Measurements from ENCODE around the gene MAP1LC3A.
A peak's percentile ranks its signal among the peaks of the same experiment; 100 is the strongest.

MAP1LC3A gene

GRCh38 chr20:34549291-34549928, 9.1 kb upstream of the MAP1LC3A start:
- DNase-seq (ENCODE audit: low spot score) = peak; percentile 77

DNA sequence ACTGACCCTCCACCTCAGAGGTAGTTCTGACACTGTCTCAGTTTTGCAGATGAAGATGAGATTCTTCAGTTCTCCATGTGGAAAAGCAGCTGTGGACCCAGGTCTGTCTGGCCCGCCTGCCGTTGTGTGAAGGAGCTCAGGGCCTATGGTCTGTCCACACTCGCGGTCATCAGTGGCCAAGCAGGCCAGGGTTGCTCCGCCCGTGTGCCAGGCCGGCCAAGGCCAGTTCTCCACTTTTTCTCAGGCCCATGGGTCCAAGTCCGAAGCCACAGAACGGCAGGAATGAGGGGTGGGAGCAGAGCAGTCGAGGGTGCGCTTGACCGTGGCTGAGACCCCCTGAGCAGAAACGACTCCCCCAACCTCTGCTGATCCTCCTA, 8.6 kb upstream of the MAP1LC3A start:
- DNase-seq (ENCODE audit: low spot score) = no peak

DNA sequence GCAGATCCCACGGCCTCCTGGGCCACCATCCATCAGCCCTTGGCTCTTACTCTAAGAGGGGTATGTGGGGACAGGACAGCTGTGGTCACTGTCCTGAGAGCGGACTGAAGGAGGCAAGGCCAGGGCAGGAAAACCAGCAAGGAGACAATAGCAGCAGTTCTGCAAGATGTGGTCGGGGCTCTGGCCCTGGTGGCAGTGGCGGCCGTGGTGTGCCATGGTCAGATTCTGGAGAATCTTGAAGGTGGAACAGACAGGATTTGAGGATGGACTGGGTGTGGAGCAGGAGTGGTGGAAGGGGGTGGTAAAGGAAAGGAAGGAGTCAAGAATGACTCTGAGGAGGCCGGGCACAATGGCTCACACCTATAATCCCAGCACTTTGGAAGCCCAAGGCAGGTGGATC, 5.9 kb upstream of the MAP1LC3A start:
- DNase-seq (ENCODE audit: low spot score) = no peak

- DNase-seq (ENCODE audit: low spot score) = no peak
Observed at GRCh38 chr20:34553366-34553867, 5.1 kb upstream of the MAP1LC3A start.

DNA sequence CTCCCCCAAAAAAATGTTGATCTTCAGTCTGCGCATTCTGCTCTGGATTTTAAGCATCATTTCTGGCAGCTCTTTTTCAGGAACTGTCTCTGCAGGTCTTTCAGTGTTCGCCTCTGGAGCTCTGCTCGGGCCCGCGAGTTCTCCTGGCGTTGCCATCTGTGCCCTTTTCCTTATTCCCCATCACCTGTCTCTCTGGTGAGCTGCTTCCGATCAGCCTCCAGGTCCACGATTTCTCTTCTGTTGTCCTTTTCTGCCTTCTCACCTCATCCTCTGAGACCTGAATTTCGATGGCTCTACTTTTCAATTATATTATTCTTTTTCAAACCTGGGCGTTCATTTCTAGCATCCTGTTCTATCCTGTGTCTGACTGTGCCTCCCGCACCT, 590 bp upstream of the MAP1LC3A start:
- DNase-seq (ENCODE audit: low spot score) = no peak

DNA sequence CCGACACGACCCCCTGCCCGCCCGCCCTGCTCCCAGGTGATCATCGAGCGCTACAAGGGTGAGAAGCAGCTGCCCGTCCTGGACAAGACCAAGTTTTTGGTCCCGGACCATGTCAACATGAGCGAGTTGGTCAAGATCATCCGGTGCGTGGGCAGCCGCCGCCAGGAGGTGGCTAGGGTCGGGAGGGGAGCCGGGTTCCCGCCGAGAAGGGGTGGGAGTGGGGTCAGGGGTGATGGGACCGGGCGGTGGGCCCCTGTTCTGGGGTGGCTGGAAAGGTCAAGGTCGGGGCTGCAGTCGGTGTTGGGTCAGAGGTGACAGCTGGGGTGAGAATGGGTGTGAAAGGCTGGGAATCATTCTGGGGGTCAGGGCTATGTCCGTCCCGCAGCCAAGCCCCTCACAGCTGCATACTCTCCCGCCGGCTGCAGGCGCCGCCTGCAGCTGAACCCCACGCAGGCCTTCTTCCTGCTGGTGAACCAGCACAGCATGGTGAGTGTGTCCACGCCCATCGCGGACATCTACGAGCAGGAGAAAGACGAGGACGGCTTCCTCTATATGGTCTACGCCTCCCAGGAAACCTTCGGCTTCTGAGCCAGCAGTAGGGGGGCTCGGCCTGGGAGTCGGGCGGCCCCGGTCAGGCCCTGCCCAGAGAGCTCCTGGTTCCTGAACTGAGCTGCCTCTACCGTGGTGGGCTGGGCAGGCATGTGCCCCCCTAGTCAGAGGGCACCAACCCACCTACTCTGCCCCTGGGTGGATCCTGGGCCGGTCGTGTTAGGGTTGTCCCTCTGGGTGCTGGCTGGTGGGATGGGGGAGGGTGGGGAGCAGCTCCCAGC, 1.0 kb downstream of the MAP1LC3A start:
- DNase-seq (ENCODE audit: low spot score) = peak; percentile 36

DNA sequence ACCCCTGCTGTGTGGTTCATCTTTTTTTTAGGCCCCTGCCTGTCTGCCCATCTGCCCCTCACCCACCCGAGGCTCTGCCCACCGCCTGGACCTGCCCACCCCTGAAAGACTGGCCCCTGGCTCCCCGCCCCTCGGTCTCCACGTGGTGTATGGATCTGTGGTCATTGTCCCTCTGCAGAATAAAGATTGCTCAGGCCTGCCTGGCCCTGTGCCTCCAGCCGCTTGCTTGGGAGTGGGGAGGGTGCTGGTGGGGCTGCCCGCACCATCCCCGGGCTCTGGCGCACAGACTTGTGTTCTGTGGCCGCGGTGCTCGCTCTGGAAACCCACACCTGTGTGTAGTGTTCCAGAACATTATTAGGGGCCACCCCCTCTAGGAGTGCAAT, 1.6 kb downstream of the MAP1LC3A start:
- no peak for DNase-seq (ENCODE audit: low spot score)

DNA sequence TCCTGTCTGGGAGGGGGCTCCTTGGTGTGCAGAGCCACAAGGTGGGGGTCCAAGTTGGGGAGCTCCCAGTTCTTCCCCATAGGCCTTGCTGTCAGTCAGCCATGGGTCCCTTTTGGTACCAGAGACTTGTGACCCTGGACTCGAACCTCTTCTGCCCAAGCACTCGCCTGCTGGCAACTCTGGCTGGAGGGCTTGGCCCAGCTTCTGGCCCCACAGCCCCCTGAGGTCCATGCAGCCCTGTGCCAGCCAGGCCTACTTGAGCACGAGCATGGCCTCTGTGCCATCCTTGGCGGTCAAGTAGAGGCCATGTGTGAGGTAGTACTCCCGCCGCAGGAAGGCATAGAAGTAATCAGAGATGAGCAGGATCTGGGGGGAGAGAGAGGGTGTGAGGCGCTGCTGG, 2.1 kb downstream of the MAP1LC3A start:
- no peak for DNase-seq (ENCODE audit: low spot score)

GRCh38 chr20:34561661-34562060, 3.1 kb downstream of the MAP1LC3A start:
- no peak for DNase-seq (ENCODE audit: low spot score)

- peak; percentile 72 for DNase-seq (ENCODE audit: low spot score)
Observed at GRCh38 chr20:34562641-34563040, 4.1 kb downstream of the MAP1LC3A start.

GRCh38 chr20:34564833-34565232, 6.3 kb downstream of the MAP1LC3A start:
- no peak for DNase-seq (ENCODE audit: low spot score)

GRCh38 chr20:34566978-34567891, 8.7 kb downstream of the MAP1LC3A start:
- no peak for DNase-seq (ENCODE audit: low spot score)

DNA sequence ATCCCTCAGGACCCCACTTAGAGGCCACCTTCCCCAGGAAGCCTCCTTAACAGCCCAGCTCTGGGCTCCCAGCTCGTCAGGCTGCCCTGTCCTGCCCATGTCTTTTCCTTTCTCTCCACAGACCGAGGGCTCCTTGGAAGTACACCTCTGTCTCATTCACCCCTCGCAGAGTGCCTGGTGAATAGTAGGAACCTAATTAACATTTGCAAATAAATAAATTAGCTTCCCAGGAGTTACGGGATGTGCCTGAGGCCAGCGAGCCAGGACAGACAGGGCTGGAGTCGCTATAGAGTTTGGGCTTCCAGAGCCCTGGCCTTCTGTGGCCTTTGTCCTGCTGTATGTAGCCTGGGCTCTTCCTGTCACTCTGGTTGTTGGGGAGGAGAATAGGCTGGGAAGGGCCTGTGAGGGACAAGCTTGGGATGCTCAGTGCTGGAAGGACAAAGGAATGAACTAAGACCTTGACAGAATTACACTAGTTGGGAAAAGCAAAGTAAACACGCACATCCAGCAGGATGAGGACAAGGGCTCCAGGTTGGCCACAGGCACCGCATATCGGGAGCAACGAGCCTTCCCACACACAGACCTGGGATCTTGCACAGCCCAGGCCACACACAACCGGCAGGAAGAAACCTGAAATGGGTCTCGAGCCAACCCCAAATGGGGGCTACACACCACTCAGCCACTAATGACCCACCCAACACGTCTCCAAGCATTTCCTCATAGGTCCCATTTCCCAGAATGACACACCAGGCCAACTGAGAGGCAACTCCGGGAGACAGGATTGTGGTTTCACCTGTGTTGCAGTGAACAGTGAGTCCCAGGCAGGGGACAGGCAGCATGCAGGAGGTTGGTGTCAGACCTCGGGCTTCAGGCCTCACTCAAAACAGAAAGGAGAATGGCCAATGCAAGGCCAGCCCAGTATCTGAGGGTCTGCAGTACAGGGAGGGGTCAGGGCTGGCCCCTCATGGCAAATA, 9.7 kb downstream of the MAP1LC3A start:
- no peak for DNase-seq (ENCODE audit: low spot score)

- DNase-seq (ENCODE audit: low spot score) = no peak
Observed at GRCh38 chr20:34569598-34569997, 11.1 kb downstream of the MAP1LC3A start.

- DNase-seq (ENCODE audit: low spot score) = no peak
Observed at GRCh38 chr20:34570859-34571306, 12.4 kb downstream of the MAP1LC3A start.

GRCh38 chr20:34571753-34572152, 13.2 kb downstream of the MAP1LC3A start:
- no peak for DNase-seq (ENCODE audit: low spot score)

GRCh38 chr20:34573541-34574300, 15.2 kb downstream of the MAP1LC3A start:
- DNase-seq (ENCODE audit: low spot score) = no peak

DNA sequence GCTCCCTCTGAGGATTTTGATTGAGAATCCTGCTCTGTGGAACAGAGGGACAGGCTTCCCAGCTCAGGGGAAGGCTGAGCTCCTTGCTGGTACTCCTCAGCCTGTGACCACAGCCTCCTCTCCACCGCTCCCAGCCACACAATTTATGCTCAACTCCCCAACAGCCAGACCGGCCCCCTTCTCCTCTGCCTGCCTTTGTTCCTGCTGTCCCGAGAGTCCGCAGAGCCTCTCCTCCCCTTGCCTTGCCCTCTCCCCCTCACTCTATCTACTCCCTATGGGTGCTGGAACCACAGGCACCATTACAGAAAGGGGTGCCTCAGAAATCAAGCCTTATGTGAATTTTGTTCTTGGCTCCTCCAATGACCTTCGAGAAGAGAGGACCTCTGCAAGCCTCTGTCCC, 15.9 kb downstream of the MAP1LC3A start:
- no peak for DNase-seq (ENCODE audit: low spot score)

- DNase-seq (ENCODE audit: low spot score) = no peak
Observed at GRCh38 chr20:34574861-34575260, 16.3 kb downstream of the MAP1LC3A start.

- no peak for DNase-seq (ENCODE audit: low spot score)
Observed at GRCh38 chr20:34575271-34575670, 16.8 kb downstream of the MAP1LC3A start.
